Astrocyte (in vitro differentiated cells and primary cell): ENCODE measurements around the gene SLC8A2.

ENCODE experiments used
- EZH2 ChIP-seq: IDR thresholded peaks from 2 replicates; pipeline ENCODE4 v1.6.1; 2012; ENCODE audit warnings: mild to moderate bottlenecking, low read length, inconsistent platforms; ENCODE audit not compliant: insufficient read depth
- TF ChIP-seq, protein P1 (sequence below): IDR thresholded peaks from 2 replicates; pipeline ENCODE4 v1.5.1; 2011; ENCODE audit warnings: low read depth, mild to moderate bottlenecking, inconsistent platforms, low read length, moderate library complexity; ENCODE audit not compliant: insufficient read depth

DNA sequence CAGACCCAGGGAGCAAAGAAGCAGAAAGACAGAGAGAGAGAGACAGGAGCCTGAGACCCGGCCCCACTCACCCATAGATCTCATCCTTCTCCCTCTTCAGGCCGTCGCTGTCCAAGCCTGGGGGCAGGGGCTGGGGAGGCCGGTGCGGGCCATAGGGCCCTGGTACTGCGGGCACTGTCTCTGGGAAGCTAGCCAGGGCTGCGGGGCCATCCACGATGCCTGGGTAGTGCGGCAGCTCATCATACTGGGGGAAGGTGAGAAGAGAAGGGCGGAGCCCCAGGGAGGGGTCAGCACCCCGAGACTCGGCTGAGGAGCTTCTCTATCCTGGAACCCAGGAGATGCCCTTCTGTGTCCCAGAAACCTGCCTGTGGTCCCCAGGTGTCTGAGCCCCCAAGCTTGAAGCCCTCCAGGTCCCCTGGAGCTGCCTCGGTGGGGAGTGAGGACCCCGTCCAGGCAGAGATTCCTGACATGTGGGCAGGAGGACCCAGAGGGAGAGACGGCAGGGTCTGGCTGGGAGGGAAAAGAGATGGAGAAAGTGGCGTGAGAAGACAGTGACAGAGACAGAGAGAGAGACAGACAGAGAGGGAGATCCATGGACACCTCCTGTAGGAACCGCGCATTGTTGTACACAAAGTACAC is 54.5 kb downstream of the SLC8A2 start:
- TF ChIP-seq, protein P1, sequence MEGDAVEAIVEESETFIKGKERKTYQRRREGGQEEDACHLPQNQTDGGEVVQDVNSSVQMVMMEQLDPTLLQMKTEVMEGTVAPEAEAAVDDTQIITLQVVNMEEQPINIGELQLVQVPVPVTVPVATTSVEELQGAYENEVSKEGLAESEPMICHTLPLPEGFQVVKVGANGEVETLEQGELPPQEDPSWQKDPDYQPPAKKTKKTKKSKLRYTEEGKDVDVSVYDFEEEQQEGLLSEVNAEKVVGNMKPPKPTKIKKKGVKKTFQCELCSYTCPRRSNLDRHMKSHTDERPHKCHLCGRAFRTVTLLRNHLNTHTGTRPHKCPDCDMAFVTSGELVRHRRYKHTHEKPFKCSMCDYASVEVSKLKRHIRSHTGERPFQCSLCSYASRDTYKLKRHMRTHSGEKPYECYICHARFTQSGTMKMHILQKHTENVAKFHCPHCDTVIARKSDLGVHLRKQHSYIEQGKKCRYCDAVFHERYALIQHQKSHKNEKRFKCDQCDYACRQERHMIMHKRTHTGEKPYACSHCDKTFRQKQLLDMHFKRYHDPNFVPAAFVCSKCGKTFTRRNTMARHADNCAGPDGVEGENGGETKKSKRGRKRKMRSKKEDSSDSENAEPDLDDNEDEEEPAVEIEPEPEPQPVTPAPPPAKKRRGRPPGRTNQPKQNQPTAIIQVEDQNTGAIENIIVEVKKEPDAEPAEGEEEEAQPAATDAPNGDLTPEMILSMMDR, result no peak
- no peak for TF ChIP-seq EZH2
